GM12878 (cell line): ENCODE results near the gene CRNKL1. TPM values are rescaled to one million over a fixed set of nuclear protein-coding genes. Genes with fewer than 3 reads are reported as not detected.

Source experiments
- ATAC-seq: fragments of 200-7000 bp; cut with Tn5 transposase; 3 replicates; pipeline ENCODE4 v1.9.1; 2020; ENCODE audit warnings: mild to moderate bottlenecking, moderate library complexity
- BruUV-seq: library from RNA; stranded (reverse); fragments of 400-500 nt; replicated peaks from 2 replicates; lab custom pipeline; 2021; lab: Mats Ljungman, UMichigan
- CTCF ChIA-PET: fragments of 300-600 bp; sonication (Branson Sonifier 250); formaldehyde crosslinking; extraction: SDS; loops from one replicate; lab custom pipeline; 2021; ENCODE audit warnings: inconsistent platforms; lab: Yijun Ruan, JAX
- POLR2A ChIA-PET: fragments of 350-600 bp; formaldehyde crosslinking; extraction: SDS; loops from one replicate; lab custom pipeline; 2021; ENCODE audit warnings: inconsistent platforms; lab: Charles Lee
- RAD21 ChIA-PET: fragments of 300-600 bp; sonication (Branson Sonifier 250); formaldehyde crosslinking; loops from one replicate; lab custom pipeline; 2023; ENCODE audit warnings: antibody characterized with exemption; ENCODE audit not compliant: unreplicated experiment; lab: Charles Lee
- SMC1A ChIA-PET: fragments of 300-600 bp; sonication (Branson Sonifier 250); formaldehyde crosslinking; loops from one replicate; lab custom pipeline; 2023; ENCODE audit not compliant: unreplicated experiment, uncharacterized antibody; lab: Charles Lee
- DNase-seq: peaks from one replicate; pipeline ENCODE4 v3.0.0-alpha.2; 2011; ENCODE audit warnings: low read depth, low spot score
- FAIRE-seq: peaks from 3 replicates; lab custom pipeline; 2011; peaks lifted over from hg19 to GRCh38; lab: Jason Lieb, UNC
- H2AFZ ChIP-seq: 2 replicates; pipeline ENCODE4 v1.6.0; 2011; ENCODE audit warnings: low read depth, low read length, control low read depth; ENCODE audit not compliant: control insufficient read depth
- H3K27ac ChIP-seq: 2 replicates; pipeline ENCODE4 v1.5.1; 2011; ENCODE audit warnings: control low read depth; ENCODE audit not compliant: control insufficient read depth, insufficient read depth
- H3K27me3 ChIP-seq, 2 experiments: replicated peaks in 1 of 2; 2 replicates each; pipeline versions ENCODE4 v1.6.0 to v1.6.1; 2011; ENCODE audit warnings: low read length in 1 of 2; ENCODE audit not compliant: control insufficient read depth in 2 of 2, insufficient read depth in 2 of 2
- H3K36me3 ChIP-seq, 2 experiments: 2 replicates each; pipeline ENCODE4 v1.5.1; 2011; ENCODE audit warnings: low read length in 1 of 2; ENCODE audit not compliant: control insufficient read depth in 2 of 2, insufficient read depth in 2 of 2
- H3K4me1 ChIP-seq: 2 replicates; pipeline ENCODE4 v1.6.1; 2011; ENCODE audit warnings: mild to moderate bottlenecking, low read length, moderate library complexity, mixed read lengths; ENCODE audit not compliant: control insufficient read depth, insufficient read depth
- H3K4me2 ChIP-seq: 2 replicates; pipeline ENCODE4 v1.6.0; 2011; ENCODE audit warnings: control low read depth; ENCODE audit not compliant: control insufficient read depth, insufficient read depth
- H3K4me3 ChIP-seq: fragments of 200-600 bp; sonication (generic); 2 replicates; pipeline ENCODE4 v1.5.1; 2016
- H3K79me2 ChIP-seq: 2 replicates; pipeline ENCODE4 v1.6.0; 2011; ENCODE audit warnings: low read length; ENCODE audit not compliant: control insufficient read depth, insufficient read depth
- H3K9ac ChIP-seq: 2 replicates; pipeline ENCODE4 v1.8.0; 2011; ENCODE audit warnings: low read length, control low read depth, mixed read lengths; ENCODE audit not compliant: control insufficient read depth, insufficient read depth
- H3K9me3 ChIP-seq: replicated peaks from 3 replicates; pipeline ENCODE4 v1.5.1; 2011; ENCODE audit warnings: mild to moderate bottlenecking, low read length; ENCODE audit not compliant: control insufficient read depth, insufficient read depth
- H4K20me1 ChIP-seq: 2 replicates; pipeline ENCODE4 v1.6.0; 2011; ENCODE audit not compliant: control insufficient read depth, insufficient read depth
- CBFB ChIP-seq: IDR thresholded peaks from 2 replicates; pipeline ENCODE4 v1.6.1; 2016; ENCODE audit warnings: antibody characterized with exemption, low read depth
- EED ChIP-seq: sonication (generic); IDR thresholded peaks from 2 replicates; pipeline ENCODE4 v1.6.1; 2016; ENCODE audit warnings: antibody characterized with exemption, low read depth
- GATAD2B ChIP-seq: fragments of 450-650 bp; conservative IDR thresholded peaks from 2 replicates; pipeline ENCODE4 v1.6.1; 2017; ENCODE audit warnings: low read depth, mild to moderate bottlenecking, moderate library complexity
- JUND ChIP-seq: IDR thresholded peaks from 2 replicates; pipeline ENCODE4 v1.6.1; 2012; ENCODE audit warnings: low read depth, mild to moderate bottlenecking, low read length, improper control_type of control experiment, moderate library complexity
- MAX ChIP-seq: IDR thresholded peaks from 2 replicates; pipeline ENCODE4 v1.6.1; 2012; ENCODE audit warnings: low read depth, low read length, improper control_type of control experiment
- MYB ChIP-seq: fragments of 150-350 bp; IDR thresholded peaks from 2 replicates; pipeline ENCODE4 v1.6.1; 2014; ENCODE audit warnings: mild to moderate bottlenecking, low read depth, low read length, borderline replicate concordance
- NR2C1 ChIP-seq: fragments of 450-650 bp; IDR thresholded peaks from 2 replicates; pipeline ENCODE4 v1.6.1; 2017; ENCODE audit warnings: antibody characterized with exemption, mild to moderate bottlenecking, moderate library complexity
- PKNOX1 ChIP-seq: fragments of 450-650 bp; IDR thresholded peaks from 2 replicates; pipeline ENCODE4 v1.6.1; 2016; ENCODE audit warnings: mild to moderate bottlenecking
- POLR2AphosphoS5 ChIP-seq: IDR thresholded peaks from 2 replicates; pipeline ENCODE4 v1.6.1; 2011; ENCODE audit warnings: mild to moderate bottlenecking, low read length, inconsistent platforms
- RB1 ChIP-seq: fragments of 450-650 bp; formaldehyde crosslinking; IDR thresholded peaks from 2 replicates; pipeline ENCODE4 v1.6.1; 2017; ENCODE audit warnings: mild to moderate bottlenecking, borderline replicate concordance
- RBBP5 ChIP-seq: fragments of 200-600 bp; sonication (generic); conservative IDR thresholded peaks from 2 replicates; pipeline ENCODE4 v1.6.1; 2016
- SP1 ChIP-seq: IDR thresholded peaks from one replicate; pipeline ENCODE4 v1.6.1; 2011; ENCODE audit warnings: low read depth, low read length
- WGBS: methylation state at CpG from one replicate; pipeline ENCODE4 v1.1.6; 2016; ENCODE audit warnings: low lambda C conversion rate; ENCODE audit not compliant: insufficient replicate concordance, insufficient coverage; ENCODE audit errors: missing lambda C conversion rate; 5-methylcytosine and 5-hydroxymethylcytosine counted together
- in situ Hi-C: fragments of 300-500 bp; cut with MboI; formaldehyde crosslinking; loops from 9 replicates; pipeline ENCODE4 v1.14.3; 2018; ENCODE audit warnings: mixed read lengths
- intact Hi-C: fragments of 100-400 bp; cut with micrococcal nuclease; formaldehyde crosslinking; loops from one replicate; pipeline ENCODE4 v1.14.2; 2022; ENCODE audit not compliant: unreplicated experiment
- polyA plus RNA-seq, 11 experiments: library from polyadenylated mRNA; depleted of rRNA in 4 of 11; unstranded in 6 of 11; stranded (reverse) in 5 of 11; fragments of >200 nt; fragmentation: Nextera tagmentation in 4 of 11; fragmentation: Illumina TruSeq in 1 of 11; extraction: Ambion mirVana in 4 of 11; extraction: Trizol in 1 of 11; gene quantifications; 1 replicate in 1 of 11; 2 replicates in 10 of 11; pipeline versions ENCODE4 v1.2.1 to v1.2.3, GENCODE V29; 2011 to 2016; ENCODE audit warnings: inconsistent platforms in 2 of 11, missing spikeins in 2 of 11, low read depth in 1 of 11
- total RNA-seq, 4 experiments: library from RNA; depleted of rRNA in 3 of 4; stranded (reverse); fragments of >200 nt in 3 of 4; fragmentation: Illumina TruSeq in 1 of 4; extraction: Trizol in 1 of 4; gene quantifications; 2 replicates each; pipeline versions ENCODE4 v1.2.1 to v1.2.3, GENCODE V29; 2013 to 2021

CRNKL1 gene
- total and polyA plus RNA-seq, 10 of the 15 experiments (the other 5 are each of a cell fraction or from before 2014, with no cell fraction given) = 9.5 to 28.4 (median 17.5) TPM

- no peak for TF ChIP-seq MYB
- no peak for TF ChIP-seq EED
- no peak for TF ChIP-seq RBBP5
- TF ChIP-seq SP1 = no peak
- TF ChIP-seq POLR2AphosphoS5 = no peak
These were observed 61.4 kb downstream of the CRNKL1 start (continued) for GRCh38 chr20:19990850-19991249.

- H3K27ac ChIP-seq = no peak overlapping the region
- no peak overlapping the region for H3K9ac ChIP-seq
- H3K4me3 ChIP-seq = no peak overlapping the region
- H3K79me2 ChIP-seq = no peaks in the 10 kb centered on the region
- BruUV-seq = no TSS peak
- 30% methylated on average over 4 of the region's 4 CpGs for WGBS
- DNase-seq (no peak), ATAC-seq (no peak), FAIRE-seq (no peak)
- in situ Hi-C loops (no loop called here), intact Hi-C loops (no loop called here)
- ChIA-PET RAD21 (interaction anchor here (1.4 kb wide), 1 partner anchor 72 kb away, joined by 4 read pairs; no protein-coding TSS in a partner anchor), SMC1A (interaction anchor here (0.7 to 2.0 kb wide), 4 partner anchors 10 to 84 kb away, joined by 3 to 8 read pairs (median 4); no protein-coding TSS in a partner anchor), POLR2A (no interaction called here), CTCF (interaction anchor here (1.6 kb wide), 1 partner anchor 12 kb away, joined by 4 read pairs; no protein-coding TSS in a partner anchor)
- no peak overlapping the region for H3K4me2 ChIP-seq
- H4K20me1 ChIP-seq = no peaks in the 10 kb centered on the region
- TF ChIP-seq MAX (no peak), PKNOX1 (no peak), GATAD2B (no peak), RB1 (no peak), JUND (no peak), CBFB (no peak), NR2C1 (no peak)
- no peaks in the 10 kb centered on the region for H3K36me3 ChIP-seq
- H3K4me1 ChIP-seq = no peaks in the 10 kb centered on the region
- no peak overlapping the region for H2AFZ ChIP-seq
- no peaks in the 10 kb centered on the region for H3K9me3 ChIP-seq
- H3K27me3 ChIP-seq = 0 out of 4 replicates have a peak, but pooled peaks cover 0 to 4% of the 10 kb centered on the region in 2 experiments
These were observed 65.2 kb downstream of the CRNKL1 start for GRCh38 chr20:19987046-19987445.
